Measurements from ENCODE around the gene BRIP1.

DNA sequence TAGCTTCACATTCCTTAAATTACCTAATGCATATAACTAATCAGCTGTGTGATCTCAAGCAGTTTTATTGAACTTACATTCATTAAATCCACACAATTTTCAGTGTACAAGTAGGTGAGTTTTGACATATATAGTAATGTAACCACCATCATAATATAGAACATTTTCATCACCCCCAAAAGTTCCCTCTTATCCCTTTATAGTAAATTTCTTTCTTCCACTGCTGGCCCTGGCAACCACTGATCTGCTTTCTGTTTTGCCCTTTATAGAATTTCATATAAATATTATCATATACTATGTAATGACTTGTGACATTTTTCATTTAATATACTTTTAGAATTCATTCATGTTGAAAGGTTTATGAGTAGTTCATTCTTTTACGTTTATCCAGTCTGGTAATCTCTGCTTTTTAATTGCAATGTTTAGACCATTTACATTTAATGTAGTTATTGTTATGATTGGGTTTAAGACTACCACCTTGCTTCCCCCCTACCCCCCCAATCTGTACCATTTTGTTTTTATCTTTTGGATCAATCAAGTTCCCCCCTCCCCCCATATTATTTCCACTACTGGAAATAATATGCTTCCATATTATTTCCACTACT, 147.0 kb downstream of the BRIP1 start:
- TF ChIP-seq, protein P1, sequence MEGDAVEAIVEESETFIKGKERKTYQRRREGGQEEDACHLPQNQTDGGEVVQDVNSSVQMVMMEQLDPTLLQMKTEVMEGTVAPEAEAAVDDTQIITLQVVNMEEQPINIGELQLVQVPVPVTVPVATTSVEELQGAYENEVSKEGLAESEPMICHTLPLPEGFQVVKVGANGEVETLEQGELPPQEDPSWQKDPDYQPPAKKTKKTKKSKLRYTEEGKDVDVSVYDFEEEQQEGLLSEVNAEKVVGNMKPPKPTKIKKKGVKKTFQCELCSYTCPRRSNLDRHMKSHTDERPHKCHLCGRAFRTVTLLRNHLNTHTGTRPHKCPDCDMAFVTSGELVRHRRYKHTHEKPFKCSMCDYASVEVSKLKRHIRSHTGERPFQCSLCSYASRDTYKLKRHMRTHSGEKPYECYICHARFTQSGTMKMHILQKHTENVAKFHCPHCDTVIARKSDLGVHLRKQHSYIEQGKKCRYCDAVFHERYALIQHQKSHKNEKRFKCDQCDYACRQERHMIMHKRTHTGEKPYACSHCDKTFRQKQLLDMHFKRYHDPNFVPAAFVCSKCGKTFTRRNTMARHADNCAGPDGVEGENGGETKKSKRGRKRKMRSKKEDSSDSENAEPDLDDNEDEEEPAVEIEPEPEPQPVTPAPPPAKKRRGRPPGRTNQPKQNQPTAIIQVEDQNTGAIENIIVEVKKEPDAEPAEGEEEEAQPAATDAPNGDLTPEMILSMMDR (IDR thresholded peaks at IDR 0.05), result no peak
- no peak for TF ChIP-seq POLR2A (IDR thresholded peaks at IDR 0.05; ENCODE audit: low read length)
- no peak for TF ChIP-seq SMC3 (IDR thresholded peaks at IDR 0.05)
- TF ChIP-seq ZFP36 (IDR thresholded peaks at IDR 0.05; ENCODE audit: borderline replicate concordance, partially characterized antibody), result no peak
- no peak for TF ChIP-seq KDM5A (IDR thresholded peaks at IDR 0.05)
- no peak for TF ChIP-seq HOXA7 (CRISPR knock-in tag; IDR thresholded peaks at IDR 0.05)
- TF ChIP-seq, protein P2, sequence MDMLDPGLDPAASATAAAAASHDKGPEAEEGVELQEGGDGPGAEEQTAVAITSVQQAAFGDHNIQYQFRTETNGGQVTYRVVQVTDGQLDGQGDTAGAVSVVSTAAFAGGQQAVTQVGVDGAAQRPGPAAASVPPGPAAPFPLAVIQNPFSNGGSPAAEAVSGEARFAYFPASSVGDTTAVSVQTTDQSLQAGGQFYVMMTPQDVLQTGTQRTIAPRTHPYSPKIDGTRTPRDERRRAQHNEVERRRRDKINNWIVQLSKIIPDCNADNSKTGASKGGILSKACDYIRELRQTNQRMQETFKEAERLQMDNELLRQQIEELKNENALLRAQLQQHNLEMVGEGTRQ (IDR thresholded peaks at IDR 0.05), result no peak
- TF ChIP-seq, protein P3, sequence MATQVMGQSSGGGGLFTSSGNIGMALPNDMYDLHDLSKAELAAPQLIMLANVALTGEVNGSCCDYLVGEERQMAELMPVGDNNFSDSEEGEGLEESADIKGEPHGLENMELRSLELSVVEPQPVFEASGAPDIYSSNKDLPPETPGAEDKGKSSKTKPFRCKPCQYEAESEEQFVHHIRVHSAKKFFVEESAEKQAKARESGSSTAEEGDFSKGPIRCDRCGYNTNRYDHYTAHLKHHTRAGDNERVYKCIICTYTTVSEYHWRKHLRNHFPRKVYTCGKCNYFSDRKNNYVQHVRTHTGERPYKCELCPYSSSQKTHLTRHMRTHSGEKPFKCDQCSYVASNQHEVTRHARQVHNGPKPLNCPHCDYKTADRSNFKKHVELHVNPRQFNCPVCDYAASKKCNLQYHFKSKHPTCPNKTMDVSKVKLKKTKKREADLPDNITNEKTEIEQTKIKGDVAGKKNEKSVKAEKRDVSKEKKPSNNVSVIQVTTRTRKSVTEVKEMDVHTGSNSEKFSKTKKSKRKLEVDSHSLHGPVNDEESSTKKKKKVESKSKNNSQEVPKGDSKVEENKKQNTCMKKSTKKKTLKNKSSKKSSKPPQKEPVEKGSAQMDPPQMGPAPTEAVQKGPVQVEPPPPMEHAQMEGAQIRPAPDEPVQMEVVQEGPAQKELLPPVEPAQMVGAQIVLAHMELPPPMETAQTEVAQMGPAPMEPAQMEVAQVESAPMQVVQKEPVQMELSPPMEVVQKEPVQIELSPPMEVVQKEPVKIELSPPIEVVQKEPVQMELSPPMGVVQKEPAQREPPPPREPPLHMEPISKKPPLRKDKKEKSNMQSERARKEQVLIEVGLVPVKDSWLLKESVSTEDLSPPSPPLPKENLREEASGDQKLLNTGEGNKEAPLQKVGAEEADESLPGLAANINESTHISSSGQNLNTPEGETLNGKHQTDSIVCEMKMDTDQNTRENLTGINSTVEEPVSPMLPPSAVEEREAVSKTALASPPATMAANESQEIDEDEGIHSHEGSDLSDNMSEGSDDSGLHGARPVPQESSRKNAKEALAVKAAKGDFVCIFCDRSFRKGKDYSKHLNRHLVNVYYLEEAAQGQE (IDR thresholded peaks at IDR 0.05), result no peak
- no peak for TF ChIP-seq GATA3 (IDR thresholded peaks at IDR 0.05; ENCODE audit: borderline replicate concordance)
- TF ChIP-seq MYC (IDR thresholded peaks at IDR 0.05; ENCODE audit: borderline replicate concordance, low read length), result no peak
- TF ChIP-seq RFX5 (IDR thresholded peaks at IDR 0.05), result no peak
- TF ChIP-seq EP300 (IDR thresholded peaks at IDR 0.05), result no peak
